Activated naive CD4-positive, alpha-beta T cell treated with anti-CD3 and anti-CD28 coated beads, Interleukin-2, amount 50 U/mL, for 24 hours (primary cell): Measurements from ENCODE around the gene EIF3A.

Experiments used
- H3K27ac Mint-ChIP-seq: one replicate; pipeline ENCODE4 v1.8.0; 2021; ENCODE audit warnings: mild to moderate bottlenecking, mixed read lengths
- H3K27me3 Mint-ChIP-seq: one replicate; pipeline ENCODE4 v1.8.0; 2021; ENCODE audit warnings: mixed read lengths
- H3K36me3 Mint-ChIP-seq: one replicate; pipeline ENCODE4 v1.8.0; 2021; ENCODE audit warnings: mixed read lengths
- H3K4me1 Mint-ChIP-seq: one replicate; pipeline ENCODE4 v1.8.0; 2021; ENCODE audit warnings: mixed read lengths
- H3K4me3 Mint-ChIP-seq: one replicate; pipeline ENCODE4 v1.8.0; 2021; ENCODE audit warnings: mild to moderate bottlenecking, mixed read lengths
- H3K9me3 Mint-ChIP-seq: one replicate; pipeline ENCODE4 v1.8.0; 2021; ENCODE audit warnings: mixed read lengths

Gene EIF3A

GRCh38 chr10:119005362-119006043, 75.1 kb downstream of the EIF3A start:
- H3K4me1 Mint-ChIP-seq: no peaks in the 10 kb centered on the region
- H3K27ac Mint-ChIP-seq: no peak overlapping the region
- no peaks in the 10 kb centered on the region for H3K36me3 Mint-ChIP-seq
- no peak overlapping the region for H3K4me3 Mint-ChIP-seq
- peaks cover 2% of the 10 kb centered on the region for H3K27me3 Mint-ChIP-seq
- no peaks in the 10 kb centered on the region for H3K9me3 Mint-ChIP-seq

- Mint-ChIP-seq H3K4me3 (no peak overlapping the region), H3K36me3 (no peaks in the 10 kb centered on the region), H3K27me3 (peaks cover 2% of the 10 kb centered on the region), H3K4me1 (no peaks in the 10 kb centered on the region), H3K27ac (no peak overlapping the region), H3K9me3 (no peaks in the 10 kb centered on the region)
Measured at GRCh38 chr10:119003572-119004289, 76.9 kb downstream of the EIF3A start.

GRCh38 chr10:119001717-119002500, 78.7 kb downstream of the EIF3A start:
- H3K27ac Mint-ChIP-seq: no peak overlapping the region
- H3K36me3 Mint-ChIP-seq: no peaks in the 10 kb centered on the region
- no peaks in the 10 kb centered on the region for H3K4me1 Mint-ChIP-seq
- no peaks in the 10 kb centered on the region for H3K9me3 Mint-ChIP-seq
- no peak overlapping the region for H3K4me3 Mint-ChIP-seq
- peaks cover 2% of the 10 kb centered on the region for H3K27me3 Mint-ChIP-seq

GRCh38 chr10:118998183-118998582, 82.4 kb downstream of the EIF3A start:
- Mint-ChIP-seq H3K27ac (no peak overlapping the region), H3K9me3 (no peaks in the 10 kb centered on the region), H3K36me3 (no peaks in the 10 kb centered on the region)

GRCh38 chr10:118997379-118997778, 83.2 kb downstream of the EIF3A start:
- Mint-ChIP-seq H3K27me3 (peaks cover 2% of the 10 kb centered on the region), H3K4me1 (no peaks in the 10 kb centered on the region), H3K27ac (no peak overlapping the region), H3K36me3 (no peaks in the 10 kb centered on the region), H3K4me3 (no peak overlapping the region), H3K9me3 (no peaks in the 10 kb centered on the region)

More at GRCh38 chr10:118998183-118998582, 82.4 kb downstream of the EIF3A start:
- no peaks in the 10 kb centered on the region for H3K4me1 Mint-ChIP-seq
- peaks cover 2% of the 10 kb centered on the region for H3K27me3 Mint-ChIP-seq
- H3K4me3 Mint-ChIP-seq: no peak overlapping the region

- no peaks in the 10 kb centered on the region for H3K36me3 Mint-ChIP-seq
- H3K4me3 Mint-ChIP-seq: no peak overlapping the region
- H3K27ac Mint-ChIP-seq: no peak overlapping the region
- no peaks in the 10 kb centered on the region for H3K4me1 Mint-ChIP-seq
- no peaks in the 10 kb centered on the region for H3K27me3 Mint-ChIP-seq
- H3K9me3 Mint-ChIP-seq: no peaks in the 10 kb centered on the region
Measured at GRCh38 chr10:118995739-118996138, 84.9 kb downstream of the EIF3A start.

- Mint-ChIP-seq H3K27ac (no peak overlapping the region), H3K9me3 (no peaks in the 10 kb centered on the region), H3K4me1 (no peaks in the 10 kb centered on the region), H3K36me3 (no peaks in the 10 kb centered on the region), H3K27me3 (no peaks in the 10 kb centered on the region), H3K4me3 (no peak overlapping the region)
Measured at GRCh38 chr10:118994321-118994720, 86.3 kb downstream of the EIF3A start.

- Mint-ChIP-seq H3K4me1 (no peaks in the 10 kb centered on the region), H3K27me3 (no peaks in the 10 kb centered on the region), H3K9me3 (no peaks in the 10 kb centered on the region), H3K27ac (no peak overlapping the region), H3K36me3 (no peaks in the 10 kb centered on the region), H3K4me3 (no peak overlapping the region)
Measured at GRCh38 chr10:118993214-118993613, 87.4 kb downstream of the EIF3A start.

- H3K27me3 Mint-ChIP-seq: no peaks in the 10 kb centered on the region
- no peak overlapping the region for H3K4me3 Mint-ChIP-seq
- H3K27ac Mint-ChIP-seq: no peak overlapping the region
- H3K4me1 Mint-ChIP-seq: no peaks in the 10 kb centered on the region
- no peaks in the 10 kb centered on the region for H3K9me3 Mint-ChIP-seq
- no peaks in the 10 kb centered on the region for H3K36me3 Mint-ChIP-seq
Measured at GRCh38 chr10:118992496-118992895, 88.1 kb downstream of the EIF3A start.

GRCh38 chr10:118990326-118990725, 90.3 kb downstream of the EIF3A start:
- Mint-ChIP-seq H3K4me1 (peaks cover 5% of the 10 kb centered on the region), H3K9me3 (peaks cover 5% of the 10 kb centered on the region), H3K4me3 (no peak overlapping the region), H3K36me3 (peaks cover 6% of the 10 kb centered on the region), H3K27ac (no peak overlapping the region), H3K27me3 (no peaks in the 10 kb centered on the region)

GRCh38 chr10:118986815-118987790, 93.5 kb downstream of the EIF3A start:
- H3K27me3 Mint-ChIP-seq: no peaks in the 10 kb centered on the region
- no peak overlapping the region for H3K4me3 Mint-ChIP-seq
- H3K36me3 Mint-ChIP-seq: peaks cover 10% of the 10 kb centered on the region
- peaks cover 5% of the 10 kb centered on the region for H3K4me1 Mint-ChIP-seq
- no peak overlapping the region for H3K27ac Mint-ChIP-seq
- H3K9me3 Mint-ChIP-seq: peaks cover 8% of the 10 kb centered on the region

GRCh38 chr10:118985576-118985975, 95.0 kb downstream of the EIF3A start:
- peaks cover 8% of the 10 kb centered on the region for H3K9me3 Mint-ChIP-seq

More at GRCh38 chr10:118985576-118985975, 95.0 kb downstream of the EIF3A start:
- Mint-ChIP-seq H3K4me1 (peaks cover 5% of the 10 kb centered on the region), H3K36me3 (peaks cover 10% of the 10 kb centered on the region), H3K27me3 (peaks cover 2% of the 10 kb centered on the region), H3K4me3 (no peak overlapping the region), H3K27ac (no peak overlapping the region)
